Loucy (cell line): ENCODE data around the gene FRMD4A.

Source experiments
- CTCF ChIP-seq: fragments of 200-600 bp; sonication (generic); conservative IDR thresholded peaks from 2 replicates; pipeline ENCODE4 v1.5.1; 2014; ENCODE audit warnings: mild to moderate bottlenecking, antibody characterized with exemption, low read length
- EZH2phosphoT487 ChIP-seq: fragments of 200-600 bp; IDR thresholded peaks from 2 replicates; pipeline ENCODE4 v1.6.1; 2018; ENCODE audit warnings: antibody characterized with exemption, mild to moderate bottlenecking, moderate library complexity, borderline replicate concordance

DNA sequence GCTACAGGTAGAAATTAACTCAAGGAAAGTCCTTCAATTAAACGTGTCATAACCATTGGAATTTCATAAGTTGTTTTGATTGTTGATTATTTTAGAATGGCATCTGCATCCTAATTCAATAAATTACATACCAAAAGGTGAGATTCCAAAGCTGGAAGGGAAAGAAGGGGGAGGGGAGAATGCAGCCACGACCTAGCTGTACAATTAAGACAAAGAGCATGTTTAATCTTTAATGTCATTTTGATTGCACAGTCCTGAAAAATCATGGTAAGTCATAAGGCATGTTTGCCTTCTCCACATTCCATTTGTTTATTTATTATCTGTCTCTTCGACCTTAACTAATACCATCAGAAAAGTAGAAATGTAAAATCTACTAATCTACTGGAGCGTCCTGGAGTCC is 358.1 kb downstream of the FRMD4A start:
- TF ChIP-seq CTCF (no peak), EZH2phosphoT487 (no peak)
